Measurements from ENCODE around the gene CCDC174. TPM values are rescaled to one million over a fixed set of nuclear protein-coding genes. Genes with fewer than 3 reads are reported as not detected.
A peak's percentile ranks its signal among the peaks of the same experiment; 100 is the strongest.

Gene CCDC174
- total and polyA plus RNA-seq, 2 donors (not counting 1 experiment from before 2014, with no cell fraction given) = 9.9 to 47.1 TPM

- WGBS (ENCODE audit: insufficient coverage) = no CpG with 5 or more reads among the region's 2 CpGs
- POLR2A ChIA-PET = no interaction called here
- Histone ChIP-seq H3K9me3 (ENCODE audit: control extremely low read depth in 1 of 3, control insufficient read depth in 2 of 3, insufficient read depth in 1 of 3, low read length in 2 of 3) (peaks cover 0 to 5% (median 1%) of the 10 kb centered on the region in 3 donors), H3K27me3 (replicated peaks in 1 of 4; ENCODE audit: control extremely low read depth in 1 of 4, control insufficient read depth in 3 of 4, insufficient read depth in 4 of 4, low read length in 3 of 4) (no peaks in the 10 kb centered on the region), H2AFZ (ENCODE audit: insufficient read depth, low read depth, low read length, poor library complexity, severe bottlenecking) (no peak overlapping the region), H3K36me3 (replicated peaks in 1 of 2; ENCODE audit: control extremely low read depth in 1 of 2, control insufficient read depth in 1 of 2, extremely low read depth in 1 of 2, insufficient read depth in 2 of 2, low read length in 1 of 2) (no peaks in the 10 kb centered on the region), H3K79me2 (ENCODE audit: control insufficient read depth, insufficient read depth, low read length) (no peaks in the 10 kb centered on the region), H4K20me1 (ENCODE audit: control insufficient read depth, insufficient read depth, low read length, poor library complexity, severe bottlenecking) (no peaks in the 10 kb centered on the region), H3K4me1 (ENCODE audit: control insufficient read depth in 2 of 2, insufficient read depth in 2 of 2, low read length in 2 of 2) (peaks cover 18 to 23% of the 10 kb centered on the region in 2 donors), H3K9ac (ENCODE audit: low read length) (no peak overlapping the region), H3K4me2 (replicated peaks; ENCODE audit: low read depth, low read length, poor library complexity, severe bottlenecking) (peak overlapping the region; percentile 17), H3K4me3 (ENCODE audit: control extremely low read depth in 1 of 5, extremely low read depth in 1 of 5, insufficient read depth in 1 of 5, low read depth in 2 of 5, low read length in 4 of 5) (no peak overlapping the region), H3K27ac (ENCODE audit: low read length in 2 of 2) (no peak overlapping the region)
- H3K4me3 Mint-ChIP-seq = no peak overlapping the region
- H3K27ac Mint-ChIP-seq = no peak overlapping the region
- no peak for DNase-seq
- H3K27me3 Mint-ChIP-seq = peaks cover 18% of the 10 kb centered on the region
- ATAC-seq (ENCODE audit: low read depth) = no peak
- CTCF ChIA-PET = interaction anchor here (0.7 kb wide), 1 partner anchor 1031 kb away, joined by 3 read pairs; no protein-coding TSS in a partner anchor
- intact Hi-C loops (cut with micrococcal nuclease) = no loop called here
- TF ChIP-seq, protein P1, sequence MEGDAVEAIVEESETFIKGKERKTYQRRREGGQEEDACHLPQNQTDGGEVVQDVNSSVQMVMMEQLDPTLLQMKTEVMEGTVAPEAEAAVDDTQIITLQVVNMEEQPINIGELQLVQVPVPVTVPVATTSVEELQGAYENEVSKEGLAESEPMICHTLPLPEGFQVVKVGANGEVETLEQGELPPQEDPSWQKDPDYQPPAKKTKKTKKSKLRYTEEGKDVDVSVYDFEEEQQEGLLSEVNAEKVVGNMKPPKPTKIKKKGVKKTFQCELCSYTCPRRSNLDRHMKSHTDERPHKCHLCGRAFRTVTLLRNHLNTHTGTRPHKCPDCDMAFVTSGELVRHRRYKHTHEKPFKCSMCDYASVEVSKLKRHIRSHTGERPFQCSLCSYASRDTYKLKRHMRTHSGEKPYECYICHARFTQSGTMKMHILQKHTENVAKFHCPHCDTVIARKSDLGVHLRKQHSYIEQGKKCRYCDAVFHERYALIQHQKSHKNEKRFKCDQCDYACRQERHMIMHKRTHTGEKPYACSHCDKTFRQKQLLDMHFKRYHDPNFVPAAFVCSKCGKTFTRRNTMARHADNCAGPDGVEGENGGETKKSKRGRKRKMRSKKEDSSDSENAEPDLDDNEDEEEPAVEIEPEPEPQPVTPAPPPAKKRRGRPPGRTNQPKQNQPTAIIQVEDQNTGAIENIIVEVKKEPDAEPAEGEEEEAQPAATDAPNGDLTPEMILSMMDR (IDR thresholded peaks at IDR 0.05) = no peak
- TF ChIP-seq EZH2 (IDR thresholded peaks at IDR 0.05; ENCODE audit: borderline replicate concordance, insufficient read depth, low read depth, low read length, poor library complexity, severe bottlenecking) = no peak
- H3K9me3 Mint-ChIP-seq (ENCODE audit: insufficient read depth) = peaks cover 5% of the 10 kb centered on the region
- H3K4me1 Mint-ChIP-seq = peaks cover 33% of the 10 kb centered on the region
Measured at GRCh38 chr3:14688525-14688924, 37.0 kb downstream of the CCDC174 start.

DNA sequence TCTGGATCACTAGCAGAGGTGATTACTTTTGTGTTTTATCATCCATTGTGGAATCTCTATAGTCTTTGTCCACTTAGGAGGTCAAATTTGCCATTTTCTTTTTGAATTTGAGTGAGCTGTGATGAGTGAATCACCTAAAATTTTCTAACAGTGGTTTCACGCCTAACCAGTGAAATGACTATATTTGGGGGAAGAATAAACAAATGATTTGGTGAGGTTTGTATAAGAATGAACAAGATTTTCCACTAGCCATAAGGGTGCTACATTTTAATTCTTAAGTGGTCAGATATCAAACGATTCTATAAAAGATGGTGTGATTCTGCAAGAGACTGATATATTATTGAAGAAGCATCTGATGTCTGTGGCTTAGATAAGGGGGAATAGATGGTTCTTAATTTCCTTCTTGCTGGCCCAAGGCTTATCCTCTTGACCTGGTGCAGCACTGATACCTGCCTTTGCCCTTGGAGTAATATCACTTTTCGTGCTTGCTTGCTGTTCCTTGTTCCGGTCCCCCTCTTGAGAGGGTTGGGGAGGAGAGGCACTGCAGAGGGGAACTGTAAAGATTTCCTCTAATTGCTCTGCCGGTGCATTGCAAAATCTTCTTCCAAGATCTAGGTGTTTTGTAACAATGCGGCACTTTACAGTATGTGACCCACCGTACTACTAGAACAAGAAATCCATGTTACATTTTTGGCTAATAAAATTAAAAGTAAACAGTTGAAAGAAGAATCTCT lies 37.9 kb downstream of the CCDC174 start:
- Histone ChIP-seq H3K4me1 (ENCODE audit: control insufficient read depth in 2 of 2, insufficient read depth in 2 of 2, low read length in 2 of 2) (peaks cover 18 to 23% of the 10 kb centered on the region in 2 donors), H2AFZ (ENCODE audit: insufficient read depth, low read depth, low read length, poor library complexity, severe bottlenecking) (no peak overlapping the region), H3K9ac (ENCODE audit: low read length) (no peak overlapping the region), H3K79me2 (ENCODE audit: control insufficient read depth, insufficient read depth, low read length) (no peaks in the 10 kb centered on the region), H3K27me3 (replicated peaks in 1 of 4; ENCODE audit: control extremely low read depth in 1 of 4, control insufficient read depth in 3 of 4, insufficient read depth in 4 of 4, low read length in 3 of 4) (no peaks in the 10 kb centered on the region), H3K9me3 (ENCODE audit: control extremely low read depth in 1 of 3, control insufficient read depth in 2 of 3, insufficient read depth in 1 of 3, low read length in 2 of 3) (peaks cover 0 to 5% (median 3%) of the 10 kb centered on the region in 3 donors), H4K20me1 (ENCODE audit: control insufficient read depth, insufficient read depth, low read length, poor library complexity, severe bottlenecking) (no peaks in the 10 kb centered on the region), H3K4me3 (ENCODE audit: control extremely low read depth in 1 of 5, extremely low read depth in 1 of 5, insufficient read depth in 1 of 5, low read depth in 2 of 5, low read length in 4 of 5) (no peak overlapping the region), H3K27ac (ENCODE audit: low read length in 2 of 2) (no peak overlapping the region), H3K4me2 (replicated peaks; ENCODE audit: low read depth, low read length, poor library complexity, severe bottlenecking) (no peak overlapping the region), H3K36me3 (replicated peaks in 1 of 2; ENCODE audit: control extremely low read depth in 1 of 2, control insufficient read depth in 1 of 2, extremely low read depth in 1 of 2, insufficient read depth in 2 of 2, low read length in 1 of 2) (no peaks in the 10 kb centered on the region)
- DNase-seq (no peak), ATAC-seq (ENCODE audit: low read depth) (no peak)
- Mint-ChIP-seq H3K4me1 (peaks cover 33% of the 10 kb centered on the region), H3K9me3 (ENCODE audit: insufficient read depth) (peaks cover 8% of the 10 kb centered on the region), H3K4me3 (no peak overlapping the region), H3K27me3 (peaks cover 18% of the 10 kb centered on the region), H3K27ac (no peak overlapping the region)
- 13% methylated on average over 1 of the region's 7 CpGs for WGBS (ENCODE audit: insufficient coverage)
- intact Hi-C loops (cut with micrococcal nuclease) = no loop called here
- ChIA-PET POLR2A (no interaction called here), CTCF (no interaction called here)
- no peak for TF ChIP-seq EZH2 (IDR thresholded peaks at IDR 0.05; ENCODE audit: borderline replicate concordance, insufficient read depth, low read depth, low read length, poor library complexity, severe bottlenecking)
- TF ChIP-seq, protein P1 (IDR thresholded peaks at IDR 0.05) = no peak

All from B cell (primary cell).